Activated CD4-positive, alpha-beta T cell treated with anti-CD3 and anti-CD28 coated beads for 4 hours (primary cell): ENCODE measurements around the gene SLC22A5.
A peak's percentile ranks its signal among the peaks of the same experiment; 100 is the strongest.

Experiments
- DNase-seq, 2 donors: peaks; one replicate each; pipeline ENCODE4 v3.0.0-alpha.2; 2020

The SLC22A5 gene

DNA sequence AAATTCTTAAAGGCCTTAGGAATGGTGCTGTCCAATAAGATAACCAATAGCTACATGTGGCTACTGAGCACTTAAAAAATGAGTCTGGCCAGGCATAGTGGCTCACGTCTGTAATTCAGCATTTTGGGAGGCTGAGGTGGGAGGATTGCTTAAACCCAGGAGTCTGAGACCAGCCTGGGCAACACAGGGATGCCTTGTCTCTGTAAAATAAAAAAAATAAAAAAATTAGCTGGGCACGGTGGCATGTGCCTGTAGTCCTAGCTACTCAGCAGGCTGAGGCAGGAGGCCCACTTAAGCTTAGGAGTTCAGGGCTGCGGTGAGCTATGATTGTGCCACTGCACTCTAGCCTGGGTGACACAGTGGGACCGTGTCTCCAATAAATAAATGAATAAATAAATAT, 1.3 kb upstream of the SLC22A5 start:
- no peak for DNase-seq

DNA sequence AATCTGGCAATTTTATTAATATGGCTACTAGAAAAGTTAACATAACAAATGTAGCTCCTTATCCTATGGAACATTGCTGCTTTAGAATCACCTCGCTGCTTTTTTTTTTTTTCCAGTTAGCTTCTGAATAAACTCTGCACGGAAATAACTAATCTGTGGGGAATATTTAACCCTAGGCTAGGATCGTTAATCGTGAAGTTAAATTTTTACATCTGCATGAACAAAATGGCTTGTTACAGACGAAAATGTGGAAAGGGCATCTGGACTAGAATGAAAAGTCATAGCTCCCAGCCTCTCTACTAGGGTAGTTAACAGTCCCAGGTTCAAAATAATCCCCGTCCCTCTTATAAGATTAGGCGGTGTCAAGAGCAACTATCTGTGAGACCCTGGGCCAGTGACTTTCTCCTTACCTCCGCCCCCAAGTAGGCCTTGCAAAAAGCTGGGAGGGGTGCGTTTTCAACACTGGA, 470 bp upstream of the SLC22A5 start:
- no peak for DNase-seq

- DNase-seq: no peak
These were observed 866 bp downstream of the SLC22A5 start for GRCh38 chr5:132370181-132370970.

GRCh38 chr5:132370971-132371602, 1.6 kb downstream of the SLC22A5 start:
- no peak for DNase-seq

- DNase-seq: no peak
These were observed 2.1 kb downstream of the SLC22A5 start for GRCh38 chr5:132371603-132371994.

GRCh38 chr5:132372127-132372526, 2.6 kb downstream of the SLC22A5 start:
- DNase-seq: no peak

DNA sequence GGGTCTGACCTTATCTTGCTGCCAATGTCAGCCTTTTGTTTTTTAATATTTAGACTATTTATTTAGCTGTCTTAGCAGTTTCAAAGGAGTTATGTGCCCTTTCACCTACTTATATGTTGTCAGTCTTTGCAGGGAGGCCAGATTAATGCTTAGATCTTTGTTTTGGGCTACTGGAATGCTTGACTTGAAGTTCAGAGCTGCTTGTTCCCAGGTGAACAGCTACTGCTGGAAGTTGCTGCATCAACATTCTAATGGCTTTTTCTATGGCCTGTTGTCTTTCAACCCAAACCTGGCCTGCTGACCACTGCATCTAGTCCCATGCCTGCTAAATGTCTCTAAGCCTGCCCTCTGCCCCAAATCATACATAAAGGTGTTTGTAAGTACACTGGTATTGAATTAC, 3.0 kb downstream of the SLC22A5 start:
- no peak for DNase-seq

DNA sequence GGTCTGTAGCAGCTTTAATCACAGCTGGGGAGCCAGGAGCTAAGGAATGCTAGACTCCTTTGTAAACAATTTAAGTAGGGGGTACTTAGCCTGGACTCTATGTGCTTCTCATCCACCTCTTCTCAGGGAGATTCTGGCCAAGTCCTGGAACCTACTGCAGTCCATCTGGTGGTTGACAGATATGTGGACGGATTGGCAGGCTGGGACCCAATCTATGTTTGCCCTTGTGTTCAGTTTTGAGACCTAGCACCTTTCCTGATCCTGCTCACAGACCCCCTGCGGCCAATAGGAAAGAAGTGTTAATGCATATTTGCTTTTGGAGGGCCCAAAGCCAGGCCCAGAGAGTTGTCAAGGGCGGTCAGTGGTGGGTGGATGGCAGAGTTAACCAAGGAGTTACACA, 6.4 kb downstream of the SLC22A5 start:
- DNase-seq: no peak

DNA sequence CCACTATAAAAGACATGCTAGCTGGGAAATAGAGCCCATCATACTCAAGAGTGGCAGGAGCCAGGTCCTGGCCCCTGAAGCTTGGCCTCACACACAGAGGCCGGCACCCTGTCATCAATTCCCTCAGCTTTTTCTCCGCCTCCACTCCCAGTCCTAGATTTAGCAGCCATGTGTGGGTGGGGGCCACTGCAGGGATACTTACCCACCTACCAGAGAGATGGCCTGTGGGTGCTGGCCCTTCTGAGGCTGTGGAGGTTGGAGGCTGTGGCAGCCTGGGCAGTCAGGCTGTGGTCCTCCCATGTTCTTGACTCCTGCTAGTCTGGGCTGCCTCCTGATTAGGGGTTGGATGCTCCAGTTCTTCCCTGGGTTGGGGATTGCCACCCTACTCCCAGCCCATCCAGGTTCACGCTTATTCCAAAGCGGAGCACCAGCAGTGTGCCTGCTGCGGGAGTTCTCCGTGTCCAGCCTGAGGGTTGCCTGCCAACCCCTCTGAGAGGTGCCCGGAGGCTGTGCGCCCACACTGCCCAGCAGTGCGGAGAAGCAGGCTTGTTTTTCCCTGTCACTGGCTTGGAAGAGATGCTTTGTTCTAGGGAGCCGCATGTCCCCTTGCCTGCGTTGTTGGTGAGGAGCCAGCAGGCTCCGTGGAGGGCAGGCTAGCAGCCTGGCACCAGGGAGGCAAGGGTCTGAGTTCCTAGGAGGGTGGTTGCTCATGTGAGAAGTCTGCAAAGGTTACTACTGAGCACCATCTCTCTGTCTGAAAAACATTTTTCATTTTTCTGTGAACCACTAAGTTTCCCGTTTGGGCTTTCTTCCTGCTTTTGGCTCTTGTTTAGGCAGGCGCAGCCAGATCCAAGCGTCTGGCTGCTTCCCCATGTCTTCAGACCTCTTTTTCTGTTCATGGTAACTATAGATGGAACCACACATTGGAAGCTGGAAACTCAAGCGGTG, 7.5 kb downstream of the SLC22A5 start:
- no peak for DNase-seq

DNA sequence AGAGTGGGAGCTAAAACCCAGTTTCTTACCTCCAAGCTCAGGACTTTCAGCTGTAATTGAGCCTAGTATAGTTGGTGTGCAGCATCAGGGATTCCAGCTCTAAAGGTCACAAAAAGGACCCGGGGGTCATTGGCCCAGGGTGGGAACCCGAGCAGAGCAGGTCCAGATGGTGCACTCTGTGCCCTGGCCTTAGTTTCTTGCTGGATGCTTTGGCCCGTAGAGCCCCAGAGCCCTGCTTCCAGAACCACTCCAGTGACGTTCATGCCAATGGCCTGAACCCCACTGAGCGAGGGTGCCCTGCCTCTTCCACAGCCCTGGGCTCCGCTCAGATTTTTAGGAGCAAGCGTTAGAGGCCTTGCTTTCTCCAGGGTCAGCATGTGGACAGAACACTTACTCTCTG, 8.2 kb downstream of the SLC22A5 start:
- DNase-seq: no peak

- no peak for DNase-seq
These were observed 9.1 kb downstream of the SLC22A5 start for GRCh38 chr5:132378580-132378979.

DNA sequence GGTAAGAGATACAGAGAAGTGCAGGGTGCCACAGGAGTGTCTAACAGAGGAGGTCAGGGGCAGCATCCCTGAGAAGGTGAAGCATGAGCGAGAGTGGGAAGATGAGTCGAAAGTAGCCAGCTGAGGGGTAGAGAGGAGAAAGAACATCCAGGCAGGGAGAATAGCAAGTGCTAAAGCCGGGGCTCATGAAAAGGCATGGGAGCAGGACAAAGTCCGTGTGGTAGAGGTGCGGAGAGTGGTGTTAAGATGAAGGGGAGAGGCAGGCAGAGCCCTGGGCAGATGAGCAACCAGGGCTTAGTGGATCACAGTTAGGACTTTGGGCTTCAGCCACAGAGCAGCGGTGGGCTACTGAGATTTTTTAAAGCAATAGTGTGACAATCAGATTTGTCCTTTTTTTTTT, 10.5 kb downstream of the SLC22A5 start:
- DNase-seq: no peak

DNA sequence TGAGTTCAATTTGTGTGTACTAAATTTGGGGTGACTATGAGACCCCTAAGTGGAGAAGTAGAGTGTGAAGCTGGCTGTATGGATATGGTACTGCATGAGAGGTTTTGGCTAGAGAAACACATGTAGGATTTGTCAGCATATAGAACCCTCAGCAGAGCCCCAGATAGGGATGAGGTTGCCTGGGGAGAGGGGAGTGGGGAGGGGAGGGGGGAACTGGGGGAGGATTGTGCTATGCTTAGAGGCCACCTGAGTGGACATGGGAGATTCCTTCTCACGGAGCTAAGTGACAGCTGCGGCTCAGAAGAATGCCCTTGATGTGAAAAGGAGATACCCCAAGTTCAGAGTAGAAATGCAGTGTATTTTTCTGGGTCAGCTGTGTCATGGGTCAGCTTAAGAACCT, 11.2 kb downstream of the SLC22A5 start:
- no peak for DNase-seq

- no peak for DNase-seq
These were observed 12.1 kb downstream of the SLC22A5 start for GRCh38 chr5:132381614-132382013.

- DNase-seq: no peak
These were observed 13.8 kb downstream of the SLC22A5 start for GRCh38 chr5:132383261-132383660.

DNA sequence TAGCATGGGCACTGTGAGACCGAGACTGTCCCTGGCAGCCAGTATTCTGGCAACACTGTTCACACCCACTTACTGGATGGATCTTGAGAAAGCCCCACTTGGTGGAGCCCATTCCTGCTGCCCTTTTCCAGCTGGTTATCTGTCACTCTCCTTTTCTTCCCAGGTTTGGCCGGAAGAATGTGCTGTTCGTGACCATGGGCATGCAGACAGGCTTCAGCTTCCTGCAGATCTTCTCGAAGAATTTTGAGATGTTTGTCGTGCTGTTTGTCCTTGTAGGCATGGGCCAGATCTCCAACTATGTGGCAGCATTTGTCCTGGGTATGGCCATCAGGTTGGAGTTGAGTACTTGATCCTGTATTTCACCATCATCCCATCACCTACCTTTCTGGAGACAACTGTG, 14.5 kb downstream of the SLC22A5 start:
- DNase-seq: no peak

DNA sequence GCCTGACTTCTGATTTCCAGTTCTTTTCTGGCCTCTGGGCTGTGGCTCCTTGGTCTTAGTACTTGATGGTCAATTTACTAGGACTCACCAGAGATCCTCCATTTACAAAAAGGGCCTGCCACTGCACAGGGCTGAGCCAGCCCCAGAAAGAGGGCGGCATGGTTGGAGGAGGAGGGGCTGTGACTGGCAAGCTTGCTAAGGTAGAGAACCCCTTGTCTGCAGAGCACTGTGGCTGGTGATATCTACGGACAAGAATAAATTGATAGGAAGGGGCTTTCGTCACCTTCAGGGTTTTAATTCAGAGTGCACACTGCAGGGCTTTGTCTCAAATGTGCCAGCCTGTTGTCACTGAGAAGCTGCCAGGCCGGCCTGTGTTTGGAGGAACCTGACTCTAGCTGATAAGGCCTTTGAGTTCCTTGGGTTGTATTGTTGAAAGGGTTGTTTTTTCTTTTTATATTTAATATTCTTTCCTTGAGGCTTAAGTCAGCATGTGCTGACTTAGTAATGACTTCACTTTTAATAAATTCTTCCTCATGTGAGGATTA, 15.1 kb downstream of the SLC22A5 start:
- no peak for DNase-seq

DNA sequence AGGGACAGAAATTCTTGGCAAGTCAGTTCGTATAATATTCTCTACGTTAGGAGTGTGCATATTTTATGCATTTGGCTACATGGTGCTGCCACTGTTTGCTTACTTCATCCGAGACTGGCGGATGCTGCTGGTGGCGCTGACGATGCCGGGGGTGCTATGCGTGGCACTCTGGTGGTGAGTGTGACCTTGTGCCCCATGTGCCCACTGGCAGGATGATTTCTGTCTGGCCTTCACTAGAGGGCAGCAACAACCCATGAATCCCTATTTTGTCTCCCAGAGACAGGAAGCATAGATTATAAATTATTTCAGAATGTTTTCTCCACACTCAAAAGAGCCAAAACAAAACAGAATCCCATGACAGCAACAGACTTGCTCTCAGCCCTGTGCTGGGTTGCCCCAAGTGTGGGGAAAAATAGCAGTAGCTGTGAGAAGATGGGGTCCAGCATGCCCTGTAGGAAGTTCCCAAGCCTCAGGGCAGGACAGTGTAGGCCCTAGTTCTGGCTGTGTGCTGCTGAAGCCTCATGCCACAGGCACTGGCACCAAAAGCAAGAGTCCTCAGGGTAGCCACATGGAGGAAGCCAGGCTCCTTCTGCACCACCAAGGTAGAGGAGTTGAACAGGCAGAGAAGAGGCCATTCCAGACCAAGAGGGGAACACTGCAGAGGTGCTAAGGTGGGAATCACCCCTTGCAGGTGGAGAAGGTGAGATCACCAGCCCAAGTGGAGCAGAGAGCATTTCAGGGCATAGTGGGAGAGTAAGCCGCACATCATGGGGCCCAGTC, 16.0 kb downstream of the SLC22A5 start:
- DNase-seq: peak; percentile 58 to 66

DNA sequence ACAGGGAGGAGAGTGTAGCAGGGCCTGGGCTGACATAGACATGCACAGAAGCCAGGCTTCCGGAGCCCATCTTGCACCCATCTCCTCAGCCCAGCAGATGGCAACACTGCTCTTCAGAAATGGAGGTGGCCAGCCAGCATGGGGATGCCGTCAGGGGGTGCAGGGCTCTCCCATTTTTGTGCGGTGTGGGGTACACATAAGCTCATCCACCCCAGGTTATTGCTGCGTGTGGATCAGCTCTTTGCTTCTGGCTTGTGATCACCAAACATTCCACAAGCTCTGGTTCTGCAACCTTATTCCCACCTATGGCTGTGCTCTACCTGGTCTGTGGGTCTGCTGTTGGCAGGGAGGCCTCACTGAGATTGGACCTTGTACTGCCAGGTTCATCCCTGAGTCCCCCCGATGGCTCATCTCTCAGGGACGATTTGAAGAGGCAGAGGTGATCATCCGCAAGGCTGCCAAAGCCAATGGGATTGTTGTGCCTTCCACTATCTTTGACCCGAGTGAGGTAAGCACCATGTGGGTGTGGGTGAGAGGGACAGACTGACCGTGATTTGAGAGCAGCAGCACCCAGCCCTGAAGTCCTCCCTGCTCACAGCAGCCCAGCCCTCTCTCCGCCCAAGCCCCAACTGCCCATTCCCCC, 17.3 kb downstream of the SLC22A5 start:
- DNase-seq: peak; percentile 75 to 77

GRCh38 chr5:132387640-132388117, 18.2 kb downstream of the SLC22A5 start:
- no peak for DNase-seq

- DNase-seq: no peak
These were observed 18.9 kb downstream of the SLC22A5 start for GRCh38 chr5:132388244-132389050.
